ACHN (cell line): ENCODE results near the gene ZNF778.

ENCODE experiments used
- DNase-seq: peaks from one replicate; pipeline ENCODE4 v3.0.0-alpha.2; 2015
- in situ Hi-C: cut with HindIII; loops from 2 replicates; pipeline ENCODE4 v1.10.0; 2017; ENCODE audit warnings: low sequenced_read_pairs, low pct_ligation_motif_present, low pct_unique_long_range_greater_than_20kb

The ZNF778 gene

DNA sequence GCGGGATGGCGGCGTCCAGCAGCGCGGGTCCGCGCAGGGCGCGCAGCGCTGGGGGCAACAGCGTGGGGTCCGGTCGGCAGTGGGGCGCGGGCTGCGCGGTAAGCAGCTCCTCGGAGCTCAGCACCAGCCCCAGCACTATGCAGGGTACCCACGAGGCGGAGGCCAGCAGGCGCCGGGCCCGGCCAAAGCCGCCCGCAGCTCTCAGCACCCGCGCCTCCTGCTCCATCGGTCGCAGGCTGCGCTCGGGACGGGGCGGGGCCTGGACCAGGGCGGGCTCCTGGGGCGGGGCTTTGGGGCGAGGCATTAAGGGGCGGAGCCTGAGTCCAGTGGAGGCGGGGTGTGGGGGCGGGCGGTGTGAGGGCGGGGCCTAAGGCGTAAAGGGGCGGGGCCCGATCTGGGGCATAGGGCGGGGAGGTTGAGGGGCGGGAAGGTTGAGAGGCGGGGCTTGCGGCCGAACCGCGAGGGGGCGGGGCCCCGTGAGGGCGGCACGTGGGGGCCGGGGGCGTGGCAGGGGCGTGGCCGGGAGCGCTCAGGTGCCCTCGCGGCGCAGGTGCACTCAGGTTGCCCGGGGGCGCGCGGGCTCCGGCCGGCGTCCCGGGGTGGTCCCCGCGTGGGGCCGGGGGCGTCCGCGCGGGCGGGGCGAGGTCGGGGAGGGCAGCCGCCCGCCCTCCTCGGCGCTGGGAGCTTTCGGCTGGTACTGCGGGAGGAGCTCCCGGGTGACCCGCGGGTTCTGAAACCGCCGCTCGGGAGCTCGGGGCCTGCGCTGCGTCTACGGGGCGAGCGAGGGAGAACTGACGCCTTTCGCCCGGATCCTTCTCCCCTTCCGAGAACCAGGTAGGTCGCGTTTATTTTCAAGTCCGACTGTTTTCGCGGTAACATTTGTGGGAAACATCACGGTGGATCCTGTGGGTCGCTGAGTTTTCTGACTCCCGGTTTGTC, 15.8 kb upstream of the ZNF778 start:
- peak; percentile 32 for DNase-seq
- in situ Hi-C loops = no loop called here

DNA sequence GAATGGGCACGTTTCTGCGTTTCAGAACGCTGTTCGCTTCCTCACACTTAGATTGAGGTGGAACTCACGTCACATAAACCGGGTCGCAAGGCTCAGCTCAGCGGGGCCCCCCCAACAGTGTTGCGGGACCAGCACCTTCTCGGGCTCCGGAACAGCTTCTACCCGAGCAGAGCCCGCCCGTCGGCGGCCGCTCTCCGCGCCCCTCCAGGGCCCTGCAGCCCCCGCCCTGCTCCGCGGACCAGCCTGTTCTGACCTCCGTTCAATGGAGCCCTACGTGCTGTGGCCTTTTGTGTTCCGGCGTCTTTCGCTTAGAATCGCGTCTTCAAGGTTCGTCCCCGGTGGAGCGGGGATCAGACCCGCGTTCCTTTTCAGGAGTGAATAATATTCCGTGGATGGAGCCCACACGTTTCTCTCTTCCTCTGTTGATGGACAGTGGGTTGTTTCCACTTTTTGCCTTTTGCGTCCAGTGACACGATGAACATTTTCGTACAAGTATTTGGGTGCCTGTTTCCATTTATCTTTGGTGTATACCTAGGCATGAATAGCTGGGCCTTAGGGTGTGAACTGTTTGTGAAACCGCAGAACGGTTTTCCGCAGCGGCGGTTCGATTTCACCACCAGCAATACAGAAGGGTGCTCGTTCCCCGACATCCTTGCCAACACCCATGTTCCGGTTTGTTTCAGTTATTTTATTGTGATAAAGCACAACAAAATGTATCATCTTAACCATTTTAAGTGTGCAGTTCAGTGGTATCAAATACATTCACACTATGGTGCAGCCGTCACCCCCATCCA, 14.9 kb upstream of the ZNF778 start:
- DNase-seq = no peak
- in situ Hi-C loops = no loop called here

DNA sequence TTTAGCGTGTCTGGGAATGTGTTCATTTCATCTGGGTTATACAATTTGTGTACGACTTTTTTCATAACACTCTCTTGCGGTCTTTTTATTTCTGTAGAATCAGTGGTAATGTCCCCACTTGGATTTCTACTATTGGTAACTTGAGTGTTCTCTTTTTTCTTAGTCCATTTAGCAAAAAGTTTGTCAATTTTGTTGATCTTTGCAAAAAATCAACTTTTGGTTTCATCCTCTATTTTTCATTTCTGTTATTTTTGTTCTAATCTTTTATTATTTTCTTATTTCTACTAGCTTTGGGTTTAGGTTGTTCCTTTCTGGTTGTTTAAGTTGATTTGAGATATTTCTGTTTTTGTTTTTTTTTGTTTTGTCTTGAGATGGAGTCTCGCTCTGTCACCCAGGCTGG, 9.5 kb upstream of the ZNF778 start:
- in situ Hi-C loops = no loop called here

GRCh38 chr16:89209522-89210044, 7.9 kb upstream of the ZNF778 start:
- in situ Hi-C loops = no loop called here
- no peak for DNase-seq

More for the DNA sequence above, 9.5 kb upstream of the ZNF778 start:
- DNase-seq = no peak

GRCh38 chr16:89210165-89210903, 7.2 kb upstream of the ZNF778 start:
- in situ Hi-C loops = no loop called here
- DNase-seq = no peak

- in situ Hi-C loops = no loop called here
- no peak for DNase-seq
Observed at GRCh38 chr16:89210904-89211515, 6.5 kb upstream of the ZNF778 start.

GRCh38 chr16:89216315-89217137, 977 bp upstream of the ZNF778 start:
- in situ Hi-C loops = no loop called here

GRCh38 chr16:89217138-89217387, 440 bp upstream of the ZNF778 start:
- in situ Hi-C loops = no loop called here

More at GRCh38 chr16:89216315-89217137, 977 bp upstream of the ZNF778 start:
- DNase-seq = peak; percentile 85

GRCh38 chr16:89219365-89219764, 1.9 kb downstream of the ZNF778 start:
- DNase-seq = no peak
- in situ Hi-C loops = no loop called here

More at GRCh38 chr16:89217138-89217387, 440 bp upstream of the ZNF778 start:
- no peak for DNase-seq

DNA sequence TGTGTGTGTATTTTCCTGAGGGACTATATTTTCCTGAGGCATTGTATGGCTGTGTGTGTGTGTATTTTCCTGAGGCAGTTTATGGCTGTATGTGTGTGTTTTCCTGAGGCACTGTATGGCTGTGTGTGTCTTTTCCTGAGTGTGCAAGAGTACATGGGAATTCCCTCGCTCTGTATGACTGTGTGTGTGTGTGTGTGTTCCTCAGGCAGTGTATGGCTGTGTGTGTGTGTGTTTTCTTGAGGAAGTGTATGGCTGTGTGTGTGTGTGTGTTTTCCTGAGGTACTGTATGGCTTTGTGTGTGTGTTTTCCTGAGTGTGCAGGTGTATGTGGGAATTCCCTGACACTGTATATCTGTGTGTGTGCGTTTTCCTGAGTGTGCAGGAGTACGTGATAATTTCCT, 4.1 kb downstream of the ZNF778 start:
- DNase-seq = no peak
- in situ Hi-C loops = no loop called here

- in situ Hi-C loops = no loop called here
- no peak for DNase-seq
Observed at GRCh38 chr16:89222931-89223330, 5.4 kb downstream of the ZNF778 start.

- in situ Hi-C loops = no loop called here
- DNase-seq = no peak
Observed at GRCh38 chr16:89224665-89225064, 7.2 kb downstream of the ZNF778 start.

- DNase-seq = no peak
- in situ Hi-C loops = no loop called here
Observed at GRCh38 chr16:89230255-89230654, 12.8 kb downstream of the ZNF778 start.

DNA sequence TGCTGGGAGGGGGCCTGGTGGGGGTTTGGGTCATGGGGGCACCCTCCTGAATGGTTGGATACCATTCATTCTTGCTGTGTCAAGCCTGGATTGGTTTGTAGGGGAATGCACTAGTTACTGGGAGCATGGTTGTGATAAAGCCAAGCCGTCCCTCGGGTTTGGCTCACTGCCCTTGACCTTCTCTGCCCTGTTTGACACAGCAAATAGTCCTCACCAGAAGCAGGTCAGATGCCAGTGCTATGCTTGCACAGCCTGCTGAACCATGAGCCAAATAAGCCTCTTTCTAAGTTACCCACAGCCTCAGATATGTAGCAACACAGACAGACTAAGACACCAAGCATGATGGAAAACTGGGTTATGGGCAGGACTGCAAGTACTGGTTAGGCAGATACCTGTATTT, 14.6 kb downstream of the ZNF778 start:
- DNase-seq = no peak
- in situ Hi-C loops = no loop called here

DNA sequence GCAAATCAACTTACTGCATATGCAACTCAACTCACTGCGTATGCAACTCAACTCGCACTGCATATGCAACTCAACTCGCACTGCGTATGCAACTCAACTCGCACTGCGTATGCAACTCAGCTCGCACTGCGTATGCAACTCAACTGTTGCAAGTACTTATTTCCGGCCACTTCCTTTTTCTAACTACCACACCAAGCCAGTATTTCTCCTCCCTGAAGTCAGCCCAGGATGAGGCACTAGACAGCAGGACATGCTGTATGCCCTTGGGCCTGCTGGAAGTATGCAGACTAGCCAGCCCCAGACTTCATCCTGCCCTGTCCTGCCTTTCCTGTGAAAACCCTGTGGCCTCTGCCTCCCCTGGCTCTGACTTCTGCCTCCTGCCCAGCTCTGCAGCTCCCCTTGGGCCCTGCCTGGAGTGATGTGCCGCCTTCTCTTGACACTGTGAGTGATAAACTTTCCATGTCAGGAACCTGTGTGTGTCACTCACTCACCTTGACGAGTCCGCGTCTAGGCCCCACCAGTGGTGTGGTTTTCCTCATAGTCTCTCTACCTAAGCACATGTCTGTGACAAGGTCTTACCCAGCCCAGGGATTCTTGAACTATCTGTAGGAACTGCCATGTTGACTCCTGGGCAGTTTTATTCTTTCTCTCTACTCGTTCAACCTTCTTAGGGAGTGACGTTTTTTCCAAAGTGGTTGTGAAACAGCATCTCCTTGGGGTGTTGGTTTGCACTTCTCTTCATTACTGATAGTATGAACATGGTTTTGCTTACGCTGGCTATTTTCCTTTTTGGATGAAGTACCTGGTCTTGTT, 16.4 kb downstream of the ZNF778 start:
- no peak for DNase-seq
- in situ Hi-C loops = no loop called here

DNA sequence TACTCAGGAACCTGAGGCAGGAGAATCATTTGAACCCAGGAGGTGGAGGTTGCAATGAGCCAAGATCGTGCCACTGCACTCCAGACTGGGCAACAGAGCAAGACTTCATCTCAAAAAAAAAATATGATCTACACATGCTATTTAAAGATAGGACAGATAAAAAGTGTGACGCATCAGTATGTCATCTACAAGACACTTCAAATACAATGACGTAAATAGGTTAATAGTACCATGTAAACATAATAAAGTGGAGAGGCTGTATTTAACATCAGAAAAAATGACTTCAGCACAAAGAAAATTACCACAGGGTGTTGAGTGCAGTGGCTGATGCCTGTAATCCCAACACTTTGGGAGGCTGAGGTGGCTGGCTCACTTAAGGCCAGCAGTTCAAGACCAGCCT, 20.2 kb downstream of the ZNF778 start:
- in situ Hi-C loops = no loop called here
- DNase-seq = no peak
